HEK293T (cell line): Measurements from ENCODE around the gene PGBD5.

ENCODE experiments used
- BHLHE40 ChIP-seq: fragments of 450-650 bp; IDR thresholded peaks from 2 replicates; pipeline ENCODE4 v1.6.1; 2016; ENCODE audit warnings: mild to moderate bottlenecking, moderate library complexity, borderline replicate concordance
- CTBP1 ChIP-seq: fragments of 450-650 bp; IDR thresholded peaks from 2 replicates; pipeline ENCODE4 v1.6.1; 2016; ENCODE audit warnings: borderline replicate concordance
- FOXK2 ChIP-seq: fragments of 450-650 bp; IDR thresholded peaks from 2 replicates; pipeline ENCODE4 v1.6.1; 2016; ENCODE audit warnings: mild to moderate bottlenecking
- FOXM1 ChIP-seq: fragments of 450-650 bp; IDR thresholded peaks from 2 replicates; pipeline ENCODE4 v1.6.1; 2017; ENCODE audit warnings: mild to moderate bottlenecking, borderline replicate concordance
- L3MBTL2 ChIP-seq: fragments of 450-650 bp; conservative IDR thresholded peaks from 2 replicates; pipeline ENCODE4 v1.6.1; 2016; ENCODE audit warnings: mild to moderate bottlenecking
- NFRKB ChIP-seq: fragments of 450-650 bp; IDR thresholded peaks from 2 replicates; pipeline ENCODE4 v1.6.1; 2016; ENCODE audit warnings: mild to moderate bottlenecking, moderate library complexity
- TARDBP ChIP-seq: fragments of 450-650 bp; IDR thresholded peaks from 2 replicates; pipeline ENCODE4 v1.6.1; 2016
- ZNF384 ChIP-seq: fragments of 450-650 bp; IDR thresholded peaks from 2 replicates; pipeline ENCODE4 v1.6.1; 2016

- TF ChIP-seq FOXM1 (no peak), FOXK2 (no peak), BHLHE40 (no peak), ZNF384 (no peak), L3MBTL2 (no peak), NFRKB (no peak), TARDBP (no peak), CTBP1 (no peak)
These were observed 15.3 kb upstream of the PGBD5 start for GRCh38 chr1:230441183-230442029.
